Measurements from ENCODE around the gene HELLS. TPM values are rescaled to one million over a fixed set of nuclear protein-coding genes. Genes with fewer than 3 reads are reported as not detected.
"Not testable (repeated sequence)": the region's sequence is repeated elsewhere in the genome, so short reads cannot be mapped to it uniquely, and the experiment has no call there.

Gene HELLS
- 10 to 100 TPM; 12.4 to 22.1 TPM for total RNA-seq
- total RNA-seq = 18.4 to 32.6 reads per million in 2 donors

GRCh38 chr10:94545391-94546048 lies at the start of gene HELLS:
Gene HELLS, plus strand, starts transcription at chr10:94545788. Its CDS starts 134 bp downstream, at chr10:94545922.
- Mint-ChIP-seq H3K4me3 (peak within 1 kb of the TSS; percentile 100), H3K27ac (peak within 1 kb of the TSS; percentile 95)
- peak; percentile 50 to 62 (median 52) for DNase-seq

GRCh38 chr10:94496010-94496409 lies 49.6 kb upstream of the HELLS start:
- H3K9me3 ChIP-seq (ENCODE audit: control insufficient read depth, low read length, poor library complexity, severe bottlenecking) = no peaks in the 10 kb centered on the region
- H3K36me3 Mint-ChIP-seq (ENCODE audit: low read depth) = no peaks in the 10 kb centered on the region
- ATAC-seq (no peak), DNase-seq (no peak)
- no peaks in the 10 kb centered on the region for H3K4me1 Mint-ChIP-seq
- no peak overlapping the region for H3K27ac Mint-ChIP-seq
- H3K27me3 Mint-ChIP-seq = peaks cover 5% of the 10 kb centered on the region
- no peak overlapping the region for H3K4me3 Mint-ChIP-seq

More at GRCh38 chr10:94545391-94546048, at the start of gene HELLS:
- no peaks in the 10 kb centered on the region for H3K9me3 ChIP-seq (ENCODE audit: control insufficient read depth, low read length, poor library complexity, severe bottlenecking)
- Mint-ChIP-seq H3K4me1 (peaks cover 21% of the 10 kb centered on the region), H3K36me3 (ENCODE audit: low read depth) (peaks cover 9% of the 10 kb centered on the region), H3K27me3 (no peaks in the 10 kb centered on the region)
- ATAC-seq = peak; percentile 82

GRCh38 chr10:94496646-94497045 lies 48.9 kb upstream of the HELLS start:
- no peaks in the 10 kb centered on the region for H3K4me1 Mint-ChIP-seq
- no peak overlapping the region for H3K27ac Mint-ChIP-seq
- H3K27me3 Mint-ChIP-seq = peaks cover 5% of the 10 kb centered on the region
- no peak for DNase-seq
- no peak overlapping the region for H3K4me3 Mint-ChIP-seq
- no peaks in the 10 kb centered on the region for H3K36me3 Mint-ChIP-seq (ENCODE audit: low read depth)
- no peak for ATAC-seq
- H3K9me3 ChIP-seq (ENCODE audit: control insufficient read depth, low read length, poor library complexity, severe bottlenecking) = no peaks in the 10 kb centered on the region

- Mint-ChIP-seq H3K36me3 (ENCODE audit: low read depth) (no peaks in the 10 kb centered on the region), H3K4me3 (no peak overlapping the region), H3K27ac (no peak overlapping the region), H3K4me1 (no peaks in the 10 kb centered on the region), H3K27me3 (peaks cover 5% of the 10 kb centered on the region)
- ATAC-seq (no peak), DNase-seq (no peak)
- H3K9me3 ChIP-seq (ENCODE audit: control insufficient read depth, low read length, poor library complexity, severe bottlenecking) = no peaks in the 10 kb centered on the region
Measured at GRCh38 chr10:94500063-94500462, 45.5 kb upstream of the HELLS start.

GRCh38 chr10:94521276-94522250 lies 24.0 kb upstream of the HELLS start:
- Mint-ChIP-seq H3K4me3 (no peak overlapping the region), H3K36me3 (ENCODE audit: low read depth) (peaks cover 2% of the 10 kb centered on the region), H3K4me1 (no peaks in the 10 kb centered on the region), H3K27me3 (peaks cover 4% of the 10 kb centered on the region), H3K27ac (no peak overlapping the region)
- H3K9me3 ChIP-seq (ENCODE audit: control insufficient read depth, low read length, poor library complexity, severe bottlenecking) = no peaks in the 10 kb centered on the region
- DNase-seq (no peak), ATAC-seq (no peak)

- Mint-ChIP-seq H3K4me3 (no peak overlapping the region), H3K27me3 (peaks cover 15% of the 10 kb centered on the region), H3K27ac (no peak overlapping the region), H3K4me1 (no peaks in the 10 kb centered on the region), H3K36me3 (ENCODE audit: low read depth) (peaks cover 2% of the 10 kb centered on the region)
- no peaks in the 10 kb centered on the region for H3K9me3 ChIP-seq (ENCODE audit: control insufficient read depth, low read length, poor library complexity, severe bottlenecking)
- DNase-seq (no peak), ATAC-seq (no peak)
Measured at GRCh38 chr10:94524146-94524545, 21.4 kb upstream of the HELLS start.

- ATAC-seq (no peak), DNase-seq (no peak)
- H3K4me3 Mint-ChIP-seq = no peak overlapping the region
- no peaks in the 10 kb centered on the region for H3K9me3 ChIP-seq (ENCODE audit: control insufficient read depth, low read length, poor library complexity, severe bottlenecking)
- H3K27ac Mint-ChIP-seq = no peak overlapping the region
- H3K27me3 Mint-ChIP-seq = peaks cover 15% of the 10 kb centered on the region
- H3K36me3 Mint-ChIP-seq (ENCODE audit: low read depth) = peaks cover 2% of the 10 kb centered on the region
- H3K4me1 Mint-ChIP-seq = no peaks in the 10 kb centered on the region
Measured at GRCh38 chr10:94524711-94525110, 20.9 kb upstream of the HELLS start.

GRCh38 chr10:94531550-94531949 lies 14.0 kb upstream of the HELLS start:
- not testable (repeated sequence) for DNase-seq; H3K4me1 Mint-ChIP-seq; H3K36me3 Mint-ChIP-seq (ENCODE audit: low read depth); H3K27ac Mint-ChIP-seq; ATAC-seq; H3K4me3 Mint-ChIP-seq; H3K9me3 ChIP-seq (ENCODE audit: control insufficient read depth, low read length, poor library complexity, severe bottlenecking)
- H3K27me3 Mint-ChIP-seq = peaks cover 18% of the 10 kb centered on the region

- Mint-ChIP-seq H3K27me3 (peaks cover 12% of the 10 kb centered on the region), H3K4me1 (no peaks in the 10 kb centered on the region), H3K36me3 (ENCODE audit: low read depth) (no peaks in the 10 kb centered on the region), H3K27ac (no peak overlapping the region), H3K4me3 (no peak overlapping the region)
- no peaks in the 10 kb centered on the region for H3K9me3 ChIP-seq (ENCODE audit: control insufficient read depth, low read length, poor library complexity, severe bottlenecking)
- ATAC-seq (no peak), DNase-seq (no peak)
Measured at GRCh38 chr10:94533027-94533426, 12.6 kb upstream of the HELLS start.

GRCh38 chr10:94542282-94542681 lies 3.3 kb upstream of the HELLS start:
- H3K9me3 ChIP-seq (ENCODE audit: control insufficient read depth, low read length, poor library complexity, severe bottlenecking); H3K4me3 Mint-ChIP-seq; H3K27me3 Mint-ChIP-seq; H3K27ac Mint-ChIP-seq; DNase-seq; H3K36me3 Mint-ChIP-seq (ENCODE audit: low read depth); ATAC-seq: not testable (repeated sequence)
- peaks cover 17% of the 10 kb centered on the region for H3K4me1 Mint-ChIP-seq

GRCh38 chr10:94546049-94546900 lies 687 bp downstream of the HELLS start:
- no peak for DNase-seq
- peaks cover 21% of the 10 kb centered on the region for H3K4me1 Mint-ChIP-seq
- no peaks in the 10 kb centered on the region for H3K27me3 Mint-ChIP-seq
- no peaks in the 10 kb centered on the region for H3K9me3 ChIP-seq (ENCODE audit: control insufficient read depth, low read length, poor library complexity, severe bottlenecking)
- no peak for ATAC-seq
- H3K36me3 Mint-ChIP-seq (ENCODE audit: low read depth) = peaks cover 9% of the 10 kb centered on the region
- H3K27ac Mint-ChIP-seq = peak overlapping the region; percentile 95
- peak overlapping the region; percentile 100 for H3K4me3 Mint-ChIP-seq

GRCh38 chr10:94546901-94547185 lies 1.3 kb downstream of the HELLS start:
- ATAC-seq (no peak), DNase-seq (no peak)
- H3K4me3 Mint-ChIP-seq = peak overlapping the region; percentile 100
- peaks cover 21% of the 10 kb centered on the region for H3K4me1 Mint-ChIP-seq
- H3K9me3 ChIP-seq (ENCODE audit: control insufficient read depth, low read length, poor library complexity, severe bottlenecking) = no peaks in the 10 kb centered on the region
- peaks cover 9% of the 10 kb centered on the region for H3K36me3 Mint-ChIP-seq (ENCODE audit: low read depth)
- H3K27ac Mint-ChIP-seq = no peak overlapping the region
- H3K27me3 Mint-ChIP-seq = no peaks in the 10 kb centered on the region

GRCh38 chr10:94549221-94549620 lies 3.6 kb downstream of the HELLS start:
- Mint-ChIP-seq H3K27ac (no peak overlapping the region), H3K4me3 (no peak overlapping the region), H3K36me3 (ENCODE audit: low read depth) (peaks cover 9% of the 10 kb centered on the region), H3K4me1 (peaks cover 21% of the 10 kb centered on the region), H3K27me3 (no peaks in the 10 kb centered on the region)
- H3K9me3 ChIP-seq (ENCODE audit: control insufficient read depth, low read length, poor library complexity, severe bottlenecking) = no peaks in the 10 kb centered on the region
- ATAC-seq (no peak), DNase-seq (no peak)

All from T-helper 17 cell (primary cell).